Transverse colon (tissue), 4 donors: ENCODE results near the gene ANKH.

Source experiments
- POLR2AphosphoS5 ChIP-seq, 3 donors: sonication (generic); formaldehyde crosslinking; IDR thresholded peaks; one replicate each; pipeline ENCODE4 v1.6.1; 2016; ENCODE audit warnings: antibody characterized with exemption in 3 of 3
- TF ChIP-seq, protein P1 (sequence below), 5 experiments: fragments of 200-600 bp in 3 of 5; fragments of 450-650 bp in 2 of 5; sonication (generic) in 3 of 5; IDR thresholded peaks; 1 replicate in 2 of 5; 2 replicates in 3 of 5; pipeline ENCODE4 v1.5.1; 2016 to 2017; ENCODE audit warnings: antibody characterized with exemption in 5 of 5, inconsistent platforms in 3 of 5, mild to moderate bottlenecking in 2 of 5, moderate library complexity in 1 of 5

DNA sequence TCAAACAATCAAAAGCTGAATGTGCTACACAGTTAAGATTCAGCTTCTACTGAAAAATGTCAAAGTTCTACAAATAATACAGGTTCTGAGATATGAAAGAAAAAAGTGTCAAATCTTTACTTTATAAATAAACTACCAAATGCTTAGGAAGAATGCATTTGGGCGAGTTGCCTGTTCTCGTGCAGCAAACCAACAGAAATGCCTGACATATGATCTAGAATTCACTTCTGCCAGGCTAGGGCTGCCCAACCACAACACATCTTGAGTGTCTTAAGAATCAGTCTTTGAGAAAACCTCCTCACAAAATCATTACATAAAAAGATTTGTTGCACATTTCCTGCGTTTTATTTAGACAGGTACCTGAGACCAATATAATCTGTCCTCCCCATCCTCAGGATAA is 42.2 kb downstream of the ANKH start:
- no peak for TF ChIP-seq POLR2AphosphoS5 (IDR thresholded peaks at IDR 0.05)
- TF ChIP-seq, protein P1, sequence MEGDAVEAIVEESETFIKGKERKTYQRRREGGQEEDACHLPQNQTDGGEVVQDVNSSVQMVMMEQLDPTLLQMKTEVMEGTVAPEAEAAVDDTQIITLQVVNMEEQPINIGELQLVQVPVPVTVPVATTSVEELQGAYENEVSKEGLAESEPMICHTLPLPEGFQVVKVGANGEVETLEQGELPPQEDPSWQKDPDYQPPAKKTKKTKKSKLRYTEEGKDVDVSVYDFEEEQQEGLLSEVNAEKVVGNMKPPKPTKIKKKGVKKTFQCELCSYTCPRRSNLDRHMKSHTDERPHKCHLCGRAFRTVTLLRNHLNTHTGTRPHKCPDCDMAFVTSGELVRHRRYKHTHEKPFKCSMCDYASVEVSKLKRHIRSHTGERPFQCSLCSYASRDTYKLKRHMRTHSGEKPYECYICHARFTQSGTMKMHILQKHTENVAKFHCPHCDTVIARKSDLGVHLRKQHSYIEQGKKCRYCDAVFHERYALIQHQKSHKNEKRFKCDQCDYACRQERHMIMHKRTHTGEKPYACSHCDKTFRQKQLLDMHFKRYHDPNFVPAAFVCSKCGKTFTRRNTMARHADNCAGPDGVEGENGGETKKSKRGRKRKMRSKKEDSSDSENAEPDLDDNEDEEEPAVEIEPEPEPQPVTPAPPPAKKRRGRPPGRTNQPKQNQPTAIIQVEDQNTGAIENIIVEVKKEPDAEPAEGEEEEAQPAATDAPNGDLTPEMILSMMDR (IDR thresholded peaks at IDR 0.05): no peak
